Suprapubic skin (tissue), 4 donors: ENCODE measurements around the gene SPRING1.

ENCODE experiments used
- CTCF ChIP-seq, 2 donors: fragments of 200-600 bp in 1 of 2; fragments of 450-650 bp in 1 of 2; sonication (generic) in 1 of 2; IDR thresholded peaks; one replicate each; pipeline ENCODE4 v1.5.1; 2016 to 2019; ENCODE audit warnings: antibody characterized with exemption in 2 of 2, mild to moderate bottlenecking in 1 of 2, moderate library complexity in 1 of 2
- EP300 ChIP-seq: sonication (generic); formaldehyde crosslinking; IDR thresholded peaks from one replicate; pipeline ENCODE4 v1.6.1; 2017; ENCODE audit warnings: antibody characterized with exemption
- POLR2A ChIP-seq, 2 donors: fragments of 450-650 bp; IDR thresholded peaks; one replicate each; pipeline ENCODE4 v1.6.1; 2017; ENCODE audit warnings: antibody characterized with exemption in 2 of 2, mild to moderate bottlenecking in 2 of 2, moderate library complexity in 2 of 2
- POLR2AphosphoS5 ChIP-seq, 3 donors: sonication (generic); formaldehyde crosslinking; IDR thresholded peaks; one replicate each; pipeline ENCODE4 v1.6.1; 2017; ENCODE audit warnings: antibody characterized with exemption in 3 of 3

- TF ChIP-seq POLR2A (IDR thresholded peaks at IDR 0.05) = no peak
- TF ChIP-seq EP300 = no peak
- no peak for TF ChIP-seq POLR2AphosphoS5 (IDR thresholded peaks at IDR 0.05)
- TF ChIP-seq CTCF (IDR thresholded peaks at IDR 0.05) = no peak
Observed at GRCh38 chr12:116750298-116750697, 12.4 kb upstream of the SPRING1 start.
